ENCODE data around the gene FAM237B.

GRCh38 chr7:90312745-90313144, 8.4 kb downstream of the FAM237B start:
- TF ChIP-seq ATF1 (CRISPR knock-in tag; IDR thresholded peaks at IDR 0.05) = no peak
- TF ChIP-seq FOXP1 (CRISPR knock-in tag; IDR thresholded peaks at IDR 0.05; ENCODE audit: borderline replicate concordance) = no peak
- no peak for TF ChIP-seq ETV6 (CRISPR knock-in tag; IDR thresholded peaks at IDR 0.05)
- TF ChIP-seq ESRRA (CRISPR knock-in tag; IDR thresholded peaks at IDR 0.05; ENCODE audit: borderline replicate concordance) = no peak
- TF ChIP-seq ZNF121 (CRISPR knock-in tag; IDR thresholded peaks at IDR 0.05) = no peak
- no peak for TF ChIP-seq NFYB (CRISPR knock-in tag; conservative IDR thresholded peaks at IDR 0.05; ENCODE audit: low read depth)
